Stomach (tissue), 9 donors: ENCODE results near the gene ERN2. TPM values are rescaled to one million over a fixed set of nuclear protein-coding genes. Genes with fewer than 3 reads are reported as not detected.

Experiments
- DNase-seq, 2 donors: peaks; one replicate each; pipeline versions ENCODE4 v3.0.0 to v3.0.0-alpha.2; 2013 to 2019
- H3K27ac ChIP-seq, 5 donors: fragments of 200-600 bp in 4 of 5; sonication (generic) in 4 of 5; one replicate each; pipeline ENCODE4 v1.5.1; 2013 to 2019; ENCODE audit warnings: mild to moderate bottlenecking in 1 of 5, moderate library complexity in 1 of 5
- H3K27me3 ChIP-seq, 3 donors: fragments of 200-600 bp; sonication (generic); one replicate each; pipeline ENCODE4 v1.5.1; 2017 to 2019; ENCODE audit warnings: mixed run types in 1 of 3
- H3K36me3 ChIP-seq, 4 donors: fragments of 200-600 bp; sonication (generic); 1 replicate in 3 of 4; 2 replicates in 1 of 4; pipeline ENCODE4 v1.5.1; 2016 to 2019
- H3K4me1 ChIP-seq, 4 donors: fragments of 200-600 bp; sonication (generic); one replicate each; pipeline ENCODE4 v1.5.1; 2016 to 2019
- H3K4me3 ChIP-seq, 4 donors: fragments of 200-600 bp; sonication (generic) in 3 of 4; one replicate each; pipeline ENCODE4 v1.5.1; 2016 to 2019; ENCODE audit warnings: mild to moderate bottlenecking in 1 of 4
- H3K9me3 ChIP-seq, 4 donors: fragments of 200-600 bp; sonication (generic); one replicate each; pipeline ENCODE4 v1.5.1; 2016 to 2019
- EP300 ChIP-seq: sonication (generic); formaldehyde crosslinking; IDR thresholded peaks from one replicate; pipeline ENCODE4 v1.6.1; 2017; ENCODE audit warnings: antibody characterized with exemption
- POLR2A ChIP-seq, 4 donors: fragments of 450-650 bp; IDR thresholded peaks; one replicate each; pipeline ENCODE4 v1.6.1; 2016; ENCODE audit warnings: antibody characterized with exemption in 4 of 4, control low read depth in 2 of 4, mild to moderate bottlenecking in 1 of 4, moderate library complexity in 1 of 4
- POLR2AphosphoS5 ChIP-seq, 3 donors: sonication (generic); formaldehyde crosslinking; IDR thresholded peaks; one replicate each; pipeline ENCODE4 v1.6.1; 2016; ENCODE audit warnings: antibody characterized with exemption in 3 of 3
- WGBS, 5 donors: extraction: QIAGEN DNeasy Blood & Tissue Kit in 3 of 5; methylation state at CpG; one replicate each; pipeline versions ENCODE4 v1.1.5 to v1.1.7; 2013 to 2018; 5-methylcytosine and 5-hydroxymethylcytosine counted together
- intact Hi-C: fragments of 100-400 bp; cut with DNase I; formaldehyde crosslinking; loops from one replicate; pipeline ENCODE4 v1.15.1; 2023; ENCODE audit warnings: low total_unique reads
- polyA plus RNA-seq, 3 donors: library from polyadenylated mRNA; stranded (reverse); fragments of 200-250 nt; gene quantifications; one replicate each; pipeline ENCODE4 v1.2.3, GENCODE V29; 2013
- total RNA-seq, 5 donors: library from RNA; depleted of rRNA; stranded (reverse); fragments of >200 nt; gene quantifications; one replicate each; pipeline versions ENCODE4 v1.1.0 to v1.2.3, GENCODE V29; 2014 to 2016
- TF ChIP-seq, protein P1 (sequence below), 7 experiments: fragments of 450-650 bp in 4 of 7; fragments of 200-600 bp in 3 of 7; sonication (generic) in 3 of 7; IDR thresholded peaks; one replicate each; pipeline ENCODE4 v1.5.1; 2016 to 2019; ENCODE audit warnings: antibody characterized with exemption in 7 of 7, control low read depth in 2 of 7, mild to moderate bottlenecking in 1 of 7
- donor health status: healthy with polysubstance abuse.
- donor health status: Bipolar disorder and iron deficiency.
- donor health status: healthy.

ERN2 gene
- total and polyA plus RNA-seq, 8 donors, result 18.2 to 235 (median 63.1) TPM

DNA sequence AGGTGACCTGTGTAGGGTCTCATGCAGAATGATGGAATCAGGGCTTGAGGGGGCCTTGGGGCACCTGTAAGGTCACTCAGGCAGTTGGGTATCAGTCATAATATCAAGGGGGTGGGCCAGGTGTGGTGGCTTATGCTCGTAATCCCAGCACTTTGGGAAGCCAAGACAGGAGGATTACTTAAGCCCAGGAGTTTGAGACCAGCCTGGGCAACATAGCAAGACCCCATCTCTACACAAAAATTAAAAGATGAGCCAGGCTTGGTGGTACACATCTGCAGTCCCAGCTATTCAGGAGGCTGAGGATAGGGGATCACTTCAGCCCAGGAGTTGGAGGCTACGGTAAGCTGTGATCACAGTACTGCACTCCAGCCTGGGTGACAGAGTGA lies 7.5 kb downstream of the ERN2 start:
- intact Hi-C loops, result no loop called here
- Histone ChIP-seq H3K4me1 (no peaks in the 10 kb centered on the region), H3K27ac (no peak overlapping the region), H3K27me3 (peaks cover 0 to 16% (median 0%) of the 10 kb centered on the region in 3 donors), H3K9me3 (peaks cover 0 to 22% (median 14%) of the 10 kb centered on the region in 4 donors), H3K36me3 (peaks cover 0 to 75% (median 41%) of the 10 kb centered on the region in 4 donors), H3K4me3 (no peak overlapping the region)
- TF ChIP-seq POLR2AphosphoS5 (IDR thresholded peaks at IDR 0.05), result no peak
- no peak for TF ChIP-seq EP300
- no peak for TF ChIP-seq POLR2A (IDR thresholded peaks at IDR 0.05)
- TF ChIP-seq, protein P1, sequence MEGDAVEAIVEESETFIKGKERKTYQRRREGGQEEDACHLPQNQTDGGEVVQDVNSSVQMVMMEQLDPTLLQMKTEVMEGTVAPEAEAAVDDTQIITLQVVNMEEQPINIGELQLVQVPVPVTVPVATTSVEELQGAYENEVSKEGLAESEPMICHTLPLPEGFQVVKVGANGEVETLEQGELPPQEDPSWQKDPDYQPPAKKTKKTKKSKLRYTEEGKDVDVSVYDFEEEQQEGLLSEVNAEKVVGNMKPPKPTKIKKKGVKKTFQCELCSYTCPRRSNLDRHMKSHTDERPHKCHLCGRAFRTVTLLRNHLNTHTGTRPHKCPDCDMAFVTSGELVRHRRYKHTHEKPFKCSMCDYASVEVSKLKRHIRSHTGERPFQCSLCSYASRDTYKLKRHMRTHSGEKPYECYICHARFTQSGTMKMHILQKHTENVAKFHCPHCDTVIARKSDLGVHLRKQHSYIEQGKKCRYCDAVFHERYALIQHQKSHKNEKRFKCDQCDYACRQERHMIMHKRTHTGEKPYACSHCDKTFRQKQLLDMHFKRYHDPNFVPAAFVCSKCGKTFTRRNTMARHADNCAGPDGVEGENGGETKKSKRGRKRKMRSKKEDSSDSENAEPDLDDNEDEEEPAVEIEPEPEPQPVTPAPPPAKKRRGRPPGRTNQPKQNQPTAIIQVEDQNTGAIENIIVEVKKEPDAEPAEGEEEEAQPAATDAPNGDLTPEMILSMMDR (IDR thresholded peaks at IDR 0.05), result no peak
- no peak for DNase-seq
- 69 to 97% (median 87%) methylated on average over 2 of the region's 2 CpGs for WGBS, 5 donors

DNA sequence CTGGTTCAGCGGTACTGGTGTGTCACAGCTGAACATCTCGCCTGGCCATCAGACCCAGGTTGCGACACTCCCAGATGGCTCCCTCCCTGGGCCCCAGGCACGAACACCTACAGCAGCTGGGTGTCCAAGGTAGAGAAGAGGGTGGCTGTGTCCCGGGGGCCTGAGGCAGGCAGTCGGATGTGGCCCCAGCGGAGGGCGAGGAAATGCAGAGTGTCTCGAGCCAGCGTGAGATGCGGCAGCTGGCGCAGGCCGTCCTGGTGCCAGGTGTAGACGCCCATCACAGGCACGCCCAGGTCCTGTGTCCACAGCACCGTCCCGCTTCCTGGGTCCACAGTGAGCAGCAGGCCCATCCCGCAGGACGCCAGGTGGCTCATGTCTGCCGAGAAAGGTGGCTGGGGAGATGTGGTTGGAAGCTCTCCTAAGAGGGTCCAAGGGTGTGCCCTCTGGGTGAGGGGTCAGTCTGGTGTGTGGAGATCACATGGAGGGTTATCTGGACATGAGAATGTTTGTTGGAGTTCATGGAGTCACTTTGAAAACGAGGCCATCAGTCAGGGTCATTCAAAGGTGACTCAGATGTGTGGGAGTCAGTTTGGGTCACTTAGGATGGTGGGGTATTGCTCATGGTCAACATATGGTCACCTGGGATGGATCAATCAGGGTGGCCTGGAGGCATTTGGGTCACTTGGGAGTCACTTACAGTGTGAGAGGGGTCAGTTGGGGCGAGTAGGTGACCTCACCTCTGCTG lies 8.1 kb downstream of the ERN2 start:
- intact Hi-C loops, result no loop called here
- Histone ChIP-seq H3K4me1 (no peaks in the 10 kb centered on the region), H3K36me3 (peaks cover 0 to 69% (median 37%) of the 10 kb centered on the region in 4 donors), H3K27ac (peak overlapping the region in 1 of 5 donors; percentile 8), H3K4me3 (no peak overlapping the region), H3K27me3 (peaks cover 0 to 15% (median 0%) of the 10 kb centered on the region in 3 donors), H3K9me3 (peaks cover 0 to 18% (median 9%) of the 10 kb centered on the region in 4 donors)
- TF ChIP-seq, protein P1 (IDR thresholded peaks at IDR 0.05), result no peak
- TF ChIP-seq POLR2A (IDR thresholded peaks at IDR 0.05), result no peak
- TF ChIP-seq EP300, result no peak
- TF ChIP-seq POLR2AphosphoS5 (IDR thresholded peaks at IDR 0.05), result no peak
- DNase-seq, result no peak
- WGBS, 5 donors, result 86 to 88% (median 87%) methylated on average over 19 to 22 of the region's 22 CpGs

DNA sequence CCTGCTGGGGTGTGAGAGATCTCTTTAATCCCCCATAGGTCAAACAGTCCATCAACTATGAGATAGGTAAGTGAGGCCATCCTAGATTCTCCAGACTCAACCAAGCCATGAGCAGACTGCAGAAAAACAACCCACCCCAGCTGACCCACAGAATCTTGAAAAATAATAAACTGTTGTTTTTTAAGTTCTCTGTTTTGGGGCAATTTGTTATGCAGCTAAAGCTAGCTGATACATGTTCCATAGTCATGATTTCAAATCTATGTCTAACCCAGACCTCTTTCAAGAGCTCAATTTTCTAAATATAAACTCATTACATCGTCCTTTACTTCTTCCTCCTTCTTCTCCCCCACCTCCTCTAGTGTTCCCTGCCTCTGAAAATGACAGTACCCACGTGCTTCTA lies 10.1 kb downstream of the ERN2 start:
- no peak for DNase-seq
- Histone ChIP-seq H3K9me3 (peaks cover 0 to 6% (median 0%) of the 10 kb centered on the region in 4 donors), H3K4me1 (peaks cover 0 to 7% (median 0%) of the 10 kb centered on the region in 4 donors), H3K36me3 (peaks cover 0 to 54% (median 26%) of the 10 kb centered on the region in 4 donors), H3K27ac (no peak overlapping the region), H3K27me3 (peaks cover 0 to 14% (median 0%) of the 10 kb centered on the region in 3 donors), H3K4me3 (no peak overlapping the region)
- TF ChIP-seq, protein P1 (IDR thresholded peaks at IDR 0.05), result no peak
- TF ChIP-seq POLR2AphosphoS5 (IDR thresholded peaks at IDR 0.05) (no peak), EP300 (no peak), POLR2A (IDR thresholded peaks at IDR 0.05) (no peak)
- intact Hi-C loops, result no loop called here
- WGBS, 5 donors, result 74 to 82% (median 77%) methylated on average over 2 of the region's 2 CpGs

DNA sequence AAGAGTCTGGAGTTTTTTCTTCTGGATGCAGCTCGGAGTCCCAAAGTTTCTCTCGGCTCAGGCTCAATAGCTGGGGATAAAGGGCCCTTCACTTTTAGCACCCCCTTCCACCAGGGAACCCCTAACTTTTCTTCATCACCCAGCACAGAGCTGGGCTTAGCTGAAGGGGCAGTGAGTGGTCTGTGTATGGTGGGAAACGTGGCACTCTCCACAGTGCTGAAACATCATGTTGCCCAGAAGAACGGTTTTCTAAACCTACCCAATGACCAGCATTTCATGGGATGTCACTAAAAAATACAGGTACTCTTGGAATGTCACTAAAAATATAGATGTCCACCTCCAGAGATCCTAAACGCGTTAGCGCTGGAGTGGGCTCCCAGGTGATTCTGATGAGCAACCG lies 12.0 kb downstream of the ERN2 start:
- 72 to 82% (median 75%) methylated on average over 8 of the region's 8 CpGs for WGBS, 5 donors
- peaks cover 0 to 6% (median 0%) of the 10 kb centered on the region in 4 donors for H3K9me3 ChIP-seq
- H3K4me1 ChIP-seq, result peaks cover 0 to 7% (median 0%) of the 10 kb centered on the region in 4 donors
- DNase-seq, result no peak
- no peak overlapping the region for H3K4me3 ChIP-seq
- no peak for TF ChIP-seq POLR2AphosphoS5 (IDR thresholded peaks at IDR 0.05)
- no peak for TF ChIP-seq EP300
- TF ChIP-seq POLR2A (IDR thresholded peaks at IDR 0.05), result no peak
- TF ChIP-seq, protein P1 (IDR thresholded peaks at IDR 0.05), result no peak
- intact Hi-C loops, result no loop called here
- H3K27ac ChIP-seq, result peak overlapping the region in 2 of 5 donors; percentile 80 to 86
- H3K27me3 ChIP-seq, result peaks cover 0 to 10% (median 0%) of the 10 kb centered on the region in 3 donors
- peaks cover 0 to 49% (median 17%) of the 10 kb centered on the region in 4 donors for H3K36me3 ChIP-seq
